ENCODE results near the gene FRMPD4.
"Not testable (repeated sequence)": the region's sequence is repeated elsewhere in the genome, so short reads cannot be mapped to it uniquely, and the experiment has no call there.

Gene FRMPD4

GRCh38 chrX:12469296-12469695 is 331.0 kb downstream of the FRMPD4 start:
- no peak for DNase-seq (ENCODE audit: low read depth, low spot score)
- no peak overlapping the region for H3K4me3 ChIP-seq (ENCODE audit: low read length)

GRCh38 chrX:12471061-12471460 is 332.8 kb downstream of the FRMPD4 start:
- DNase-seq (ENCODE audit: low read depth, low spot score): no peak
- H3K4me3 ChIP-seq (ENCODE audit: low read length): no peak overlapping the region

- H3K4me3 ChIP-seq (ENCODE audit: low read length): no peak overlapping the region
- no peak for DNase-seq (ENCODE audit: low read depth, low spot score)
Observed at GRCh38 chrX:12480956-12481355, 342.7 kb downstream of the FRMPD4 start.

GRCh38 chrX:12488220-12488619 is 349.9 kb downstream of the FRMPD4 start:
- no peak for DNase-seq (ENCODE audit: low read depth, low spot score)
- H3K4me3 ChIP-seq (ENCODE audit: low read length): no peak overlapping the region

GRCh38 chrX:12488771-12489170 is 350.5 kb downstream of the FRMPD4 start:
- DNase-seq (ENCODE audit: low read depth, low spot score): no peak
- no peak overlapping the region for H3K4me3 ChIP-seq (ENCODE audit: low read length)

GRCh38 chrX:12489341-12489740 is 351.1 kb downstream of the FRMPD4 start:
- no peak overlapping the region for H3K4me3 ChIP-seq (ENCODE audit: low read length)
- DNase-seq (ENCODE audit: low read depth, low spot score): no peak

GRCh38 chrX:12494400-12495138 is 356.3 kb downstream of the FRMPD4 start:
- no peak for DNase-seq (ENCODE audit: low read depth, low spot score)
- no peak overlapping the region for H3K4me3 ChIP-seq (ENCODE audit: low read length)

- DNase-seq (ENCODE audit: low read depth, low spot score): no peak
- no peak overlapping the region for H3K4me3 ChIP-seq (ENCODE audit: low read length)
Observed at GRCh38 chrX:12496343-12496742, 358.1 kb downstream of the FRMPD4 start.

GRCh38 chrX:12497832-12498591 is 359.7 kb downstream of the FRMPD4 start:
- no peak overlapping the region for H3K4me3 ChIP-seq (ENCODE audit: low read length)
- peak; percentile 0 for DNase-seq (ENCODE audit: low read depth, low spot score)

- no peak for DNase-seq (ENCODE audit: low read depth, low spot score)
- H3K4me3 ChIP-seq (ENCODE audit: low read length): no peak overlapping the region
Observed at GRCh38 chrX:12505127-12505526, 366.9 kb downstream of the FRMPD4 start.

GRCh38 chrX:12515384-12515783 is 377.1 kb downstream of the FRMPD4 start:
- not testable (repeated sequence) for DNase-seq (ENCODE audit: low read depth, low spot score); H3K4me3 ChIP-seq (ENCODE audit: low read length)

GRCh38 chrX:12526306-12526705 is 388.0 kb downstream of the FRMPD4 start:
- DNase-seq (ENCODE audit: low read depth, low spot score): no peak
- no peak overlapping the region for H3K4me3 ChIP-seq (ENCODE audit: low read length)

GRCh38 chrX:12538096-12538495 is 399.8 kb downstream of the FRMPD4 start:
- DNase-seq (ENCODE audit: low read depth, low spot score); H3K4me3 ChIP-seq (ENCODE audit: low read length): not testable (repeated sequence)

GRCh38 chrX:12542251-12542650 is 404.0 kb downstream of the FRMPD4 start:
- not testable (repeated sequence) for H3K4me3 ChIP-seq (ENCODE audit: low read length); DNase-seq (ENCODE audit: low read depth, low spot score)

- no peak for DNase-seq (ENCODE audit: low read depth, low spot score)
- H3K4me3 ChIP-seq (ENCODE audit: low read length): no peak overlapping the region
Observed at GRCh38 chrX:12548341-12548740, 410.1 kb downstream of the FRMPD4 start.

GRCh38 chrX:12548746-12549145 is 410.5 kb downstream of the FRMPD4 start:
- peak; percentile 17 for DNase-seq (ENCODE audit: low read depth, low spot score)

GRCh38 chrX:12554206-12554605 is 415.9 kb downstream of the FRMPD4 start:
- no peak for DNase-seq (ENCODE audit: low read depth, low spot score)

More at GRCh38 chrX:12548746-12549145, 410.5 kb downstream of the FRMPD4 start:
- no peak overlapping the region for H3K4me3 ChIP-seq (ENCODE audit: low read length)

GRCh38 chrX:12563121-12563520 is 424.8 kb downstream of the FRMPD4 start:
- H3K4me3 ChIP-seq (ENCODE audit: low read length): no peak overlapping the region
- DNase-seq (ENCODE audit: low read depth, low spot score): no peak

More at GRCh38 chrX:12554206-12554605, 415.9 kb downstream of the FRMPD4 start:
- H3K4me3 ChIP-seq (ENCODE audit: low read length): no peak overlapping the region

GRCh38 chrX:12564221-12564620 is 425.9 kb downstream of the FRMPD4 start:
- DNase-seq (ENCODE audit: low read depth, low spot score): no peak

GRCh38 chrX:12567857-12568256 is 429.6 kb downstream of the FRMPD4 start:
- H3K4me3 ChIP-seq (ENCODE audit: low read length): no peak overlapping the region
- no peak for DNase-seq (ENCODE audit: low read depth, low spot score)

More at GRCh38 chrX:12564221-12564620, 425.9 kb downstream of the FRMPD4 start:
- H3K4me3 ChIP-seq (ENCODE audit: low read length): no peak overlapping the region

All from Jurkat, Clone E6-1 (cell line).